H9 (cell line): ENCODE data around the gene TEX53. TPM values are rescaled to one million over a fixed set of nuclear protein-coding genes. Genes with fewer than 3 reads are reported as not detected.

ENCODE experiments used
- DNase-seq: peaks from one replicate; pipeline ENCODE4 v3.0.0-alpha.2; 2017
- H2AFZ ChIP-seq: one replicate; pipeline ENCODE4 v1.6.1; 2013; ENCODE audit warnings: mild to moderate bottlenecking, low read length, control low read depth, moderate library complexity
- H2AK5ac ChIP-seq: 2 replicates; pipeline ENCODE4 v1.6.1; 2013; ENCODE audit warnings: low read length, control low read depth, mixed read lengths; ENCODE audit not compliant: insufficient read length
- H2BK120ac ChIP-seq: one replicate; pipeline ENCODE4 v1.6.1; 2013; ENCODE audit warnings: low read depth, mild to moderate bottlenecking, low read length, control low read depth, inconsistent platforms; ENCODE audit not compliant: poor library complexity, severe bottlenecking
- H2BK12ac ChIP-seq: 2 replicates; pipeline ENCODE4 v1.6.1; 2013; ENCODE audit warnings: low read length, control low read depth, mixed read lengths, low read depth; ENCODE audit not compliant: insufficient read length
- H2BK15ac ChIP-seq: 2 replicates; pipeline ENCODE4 v1.6.1; 2013; ENCODE audit warnings: low read depth, low read length, control low read depth
- H2BK20ac ChIP-seq: one replicate; pipeline ENCODE4 v1.6.1; 2013; ENCODE audit warnings: low read depth, mild to moderate bottlenecking, low read length, control low read depth, inconsistent platforms; ENCODE audit not compliant: poor library complexity, severe bottlenecking
- H2BK5ac ChIP-seq: 2 replicates; pipeline ENCODE4 v1.6.1; 2013; ENCODE audit warnings: low read length, control low read depth, mixed read lengths; ENCODE audit not compliant: insufficient read length
- H3K14ac ChIP-seq: 2 replicates; pipeline ENCODE4 v1.6.1; 2013; ENCODE audit warnings: low read length, control low read depth; ENCODE audit not compliant: insufficient read depth
- H3K18ac ChIP-seq: 2 replicates; pipeline ENCODE4 v1.6.1; 2013; ENCODE audit warnings: low read depth, mild to moderate bottlenecking, mixed read lengths, low read length, control low read depth; ENCODE audit not compliant: insufficient read length
- H3K23ac ChIP-seq: 2 replicates; pipeline ENCODE4 v1.6.1; 2013; ENCODE audit warnings: low read length, control low read depth, mixed read lengths, low read depth; ENCODE audit not compliant: insufficient read length
- H3K23me2 ChIP-seq: 2 replicates; pipeline ENCODE4 v1.6.1; 2013; ENCODE audit warnings: low read depth, mild to moderate bottlenecking, mixed read lengths, low read length, control low read depth; ENCODE audit not compliant: insufficient read length, poor library complexity, severe bottlenecking
- H3K27ac ChIP-seq: 2 replicates; pipeline ENCODE4 v1.5.1; 2013; ENCODE audit warnings: low read length, control low read depth, mixed read lengths, low read depth; ENCODE audit not compliant: insufficient read length
- H3K27me3 ChIP-seq: 2 replicates; pipeline ENCODE4 v1.6.1; 2013; ENCODE audit warnings: low read length, control low read depth, inconsistent platforms; ENCODE audit not compliant: insufficient read depth
- H3K4ac ChIP-seq: 2 replicates; pipeline ENCODE4 v1.6.1; 2013; ENCODE audit warnings: low read depth, mild to moderate bottlenecking, control low read depth, inconsistent platforms, low read length, moderate library complexity
- H3K4me1 ChIP-seq: 2 replicates; pipeline ENCODE4 v1.6.1; 2013; ENCODE audit warnings: low read length, control low read depth, inconsistent platforms; ENCODE audit not compliant: insufficient read depth
- H3K4me2 ChIP-seq: 2 replicates; pipeline ENCODE4 v1.6.1; 2013; ENCODE audit warnings: low read length, control low read depth, mixed read lengths; ENCODE audit not compliant: insufficient read length, insufficient read depth
- H3K56ac ChIP-seq: 2 replicates; pipeline ENCODE4 v1.6.1; 2013; ENCODE audit warnings: low read depth, mild to moderate bottlenecking, mixed read lengths, low read length, control low read depth; ENCODE audit not compliant: insufficient read length
- H3K79me1 ChIP-seq: 2 replicates; pipeline ENCODE4 v1.6.1; 2013; ENCODE audit warnings: low read depth, mild to moderate bottlenecking, moderate library complexity, low read length, control low read depth, inconsistent platforms; ENCODE audit not compliant: insufficient read depth, poor library complexity, severe bottlenecking
- H3K79me2 ChIP-seq: 2 replicates; pipeline ENCODE4 v1.6.1; 2013; ENCODE audit warnings: low read length, control low read depth, inconsistent platforms; ENCODE audit not compliant: insufficient read depth
- H3K9ac ChIP-seq: 2 replicates; pipeline ENCODE4 v1.6.1; 2013; ENCODE audit warnings: low read length, control low read depth, mixed read lengths; ENCODE audit not compliant: insufficient read length; ENCODE audit errors: extremely low read depth
- H3K9me3 ChIP-seq: one replicate; pipeline ENCODE4 v1.6.1; 2013; ENCODE audit warnings: low read depth, low read length, inconsistent platforms; ENCODE audit not compliant: control insufficient read depth
- H3T11ph ChIP-seq: one replicate; pipeline ENCODE4 v1.6.1; 2013; ENCODE audit warnings: mild to moderate bottlenecking, low read length, control low read depth, inconsistent platforms
- H4K20me1 ChIP-seq: one replicate; pipeline ENCODE4 v1.6.1; 2013; ENCODE audit not compliant: control insufficient read depth, insufficient read length, insufficient read depth
- H4K5ac ChIP-seq: 2 replicates; pipeline ENCODE4 v1.6.1; 2013; ENCODE audit warnings: low read depth, mild to moderate bottlenecking, mixed read lengths, low read length, control low read depth; ENCODE audit not compliant: insufficient read length
- H4K8ac ChIP-seq: replicated peaks from 2 replicates; pipeline ENCODE4 v1.6.1; 2013; ENCODE audit warnings: low read length, control low read depth, mixed read lengths, low read depth; ENCODE audit not compliant: insufficient read length
- H4K91ac ChIP-seq: 2 replicates; pipeline ENCODE4 v1.6.1; 2013; ENCODE audit warnings: low read depth, mild to moderate bottlenecking, moderate library complexity, mixed read lengths, low read length, control low read depth; ENCODE audit not compliant: insufficient read length
- H3K27ac Mint-ChIP-seq, 3 experiments: 2 replicates in 2 of 3; 3 replicates in 1 of 3; pipeline ENCODE4 v1.8.0; 2020 to 2021; ENCODE audit warnings: mixed read lengths in 3 of 3, mild to moderate bottlenecking in 1 of 3, moderate library complexity in 1 of 3
- H3K27me3 Mint-ChIP-seq: 2 replicates; pipeline ENCODE4 v1.8.0; 2021; ENCODE audit warnings: low read depth, mild to moderate bottlenecking, moderate library complexity, mixed read lengths
- H3K36me3 Mint-ChIP-seq, 3 experiments: 2 replicates in 2 of 3; 3 replicates in 1 of 3; pipeline ENCODE4 v1.8.0; 2020 to 2021; ENCODE audit warnings: low read depth in 3 of 3, mixed read lengths in 3 of 3; ENCODE audit not compliant: insufficient read depth in 1 of 3
- H3K4me1 Mint-ChIP-seq, 2 experiments: 2 replicates each; pipeline ENCODE4 v1.8.0; 2020; ENCODE audit warnings: mixed read lengths in 2 of 2
- H3K4me3 Mint-ChIP-seq, 2 experiments: 2 replicates in 1 of 2; 3 replicates in 1 of 2; pipeline ENCODE4 v1.8.0; 2020 to 2021; ENCODE audit warnings: mild to moderate bottlenecking in 2 of 2, mixed read lengths in 2 of 2, moderate library complexity in 1 of 2
- H3K9me3 Mint-ChIP-seq, 2 experiments: 2 replicates in 1 of 2; 3 replicates in 1 of 2; pipeline ENCODE4 v1.8.0; 2020; ENCODE audit warnings: mild to moderate bottlenecking in 2 of 2, mixed read lengths in 2 of 2, moderate library complexity in 1 of 2
- WGBS: extraction: QIAGEN DNeasy Blood & Tissue Kit; methylation state at CpG from one replicate; pipeline ENCODE4 v1.1.7; 2013; ENCODE audit warnings: missing lambda C conversion rate, low lambda C conversion rate, mixed read lengths; ENCODE audit not compliant: insufficient read length; ENCODE audit errors: extremely low coverage; 5-methylcytosine and 5-hydroxymethylcytosine counted together
- total RNA-seq: library from RNA; stranded (reverse); gene quantifications from 2 replicates; pipeline ENCODE4 v1.2.1, GENCODE V29; 2021
- TF ChIP-seq, protein P1 (sequence below): fragments of 200-600 bp; sonication (generic); conservative IDR thresholded peaks from 3 replicates; pipeline ENCODE4 v1.8.0; 2021; ENCODE audit warnings: antibody characterized with exemption, mild to moderate bottlenecking

TEX53 gene
- total RNA-seq, 1 experiment from 2014 or later: not detected

DNA sequence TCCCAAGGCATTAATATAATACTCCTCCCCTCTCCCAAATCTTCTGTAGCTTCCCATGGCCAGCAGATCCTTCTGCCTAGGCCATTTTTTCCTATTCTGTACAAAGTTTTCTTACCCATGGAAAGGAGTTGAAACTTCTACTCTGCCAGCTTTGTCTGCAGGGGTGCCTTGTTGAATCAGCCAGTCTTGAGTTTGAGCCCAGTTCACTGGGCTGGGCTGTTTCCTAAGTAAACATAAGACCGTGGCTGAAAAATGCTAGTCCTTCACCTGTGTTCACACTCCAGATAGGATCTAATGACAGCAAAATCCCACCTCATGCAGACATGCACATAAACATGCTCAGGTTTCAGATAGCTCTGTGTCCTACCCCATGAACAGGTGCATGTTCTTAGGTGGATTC is 14.0 kb upstream of the TEX53 start:
- no peak overlapping the region for H3K27ac ChIP-seq

More for the DNA sequence above, 14.0 kb upstream of the TEX53 start:
- no peak overlapping the region for H3K14ac ChIP-seq
- H2BK12ac ChIP-seq: no peak overlapping the region
- H3K23me2 ChIP-seq: no peaks in the 10 kb centered on the region
- H3K4me1 ChIP-seq: no peaks in the 10 kb centered on the region
- Mint-ChIP-seq H3K9me3 (no peaks in the 10 kb centered on the region), H3K27ac (no peak overlapping the region), H3K27me3 (peaks cover 37% of the 10 kb centered on the region), H3K36me3 (no peaks in the 10 kb centered on the region), H3K4me3 (no peak overlapping the region), H3K4me1 (peaks cover 13 to 16% of the 10 kb centered on the region in 2 experiments)
- H3K56ac ChIP-seq: no peak overlapping the region
- H2BK120ac ChIP-seq: no peak overlapping the region
- H3K79me2 ChIP-seq: no peaks in the 10 kb centered on the region
- TF ChIP-seq, protein P1, sequence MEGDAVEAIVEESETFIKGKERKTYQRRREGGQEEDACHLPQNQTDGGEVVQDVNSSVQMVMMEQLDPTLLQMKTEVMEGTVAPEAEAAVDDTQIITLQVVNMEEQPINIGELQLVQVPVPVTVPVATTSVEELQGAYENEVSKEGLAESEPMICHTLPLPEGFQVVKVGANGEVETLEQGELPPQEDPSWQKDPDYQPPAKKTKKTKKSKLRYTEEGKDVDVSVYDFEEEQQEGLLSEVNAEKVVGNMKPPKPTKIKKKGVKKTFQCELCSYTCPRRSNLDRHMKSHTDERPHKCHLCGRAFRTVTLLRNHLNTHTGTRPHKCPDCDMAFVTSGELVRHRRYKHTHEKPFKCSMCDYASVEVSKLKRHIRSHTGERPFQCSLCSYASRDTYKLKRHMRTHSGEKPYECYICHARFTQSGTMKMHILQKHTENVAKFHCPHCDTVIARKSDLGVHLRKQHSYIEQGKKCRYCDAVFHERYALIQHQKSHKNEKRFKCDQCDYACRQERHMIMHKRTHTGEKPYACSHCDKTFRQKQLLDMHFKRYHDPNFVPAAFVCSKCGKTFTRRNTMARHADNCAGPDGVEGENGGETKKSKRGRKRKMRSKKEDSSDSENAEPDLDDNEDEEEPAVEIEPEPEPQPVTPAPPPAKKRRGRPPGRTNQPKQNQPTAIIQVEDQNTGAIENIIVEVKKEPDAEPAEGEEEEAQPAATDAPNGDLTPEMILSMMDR: no peak
- H3K9me3 ChIP-seq: no peaks in the 10 kb centered on the region
- no peak overlapping the region for H3K9ac ChIP-seq
- H4K8ac ChIP-seq: no peak overlapping the region
- no peak overlapping the region for H3K4ac ChIP-seq
- H3T11ph ChIP-seq: no peak overlapping the region
- no peak for DNase-seq
- no peaks in the 10 kb centered on the region for H3K27me3 ChIP-seq
- no peak overlapping the region for H4K91ac ChIP-seq
- H2BK20ac ChIP-seq: no peak overlapping the region
- H2AFZ ChIP-seq: no peak overlapping the region
- H3K79me1 ChIP-seq: no peaks in the 10 kb centered on the region
- H2AK5ac ChIP-seq: no peak overlapping the region
- H2BK15ac ChIP-seq: no peak overlapping the region
- no peak overlapping the region for H2BK5ac ChIP-seq
- no CpG with 5 or more reads among the region's 1 CpG for WGBS
- no peak overlapping the region for H3K18ac ChIP-seq
- H3K23ac ChIP-seq: no peak overlapping the region
- no peaks in the 10 kb centered on the region for H4K20me1 ChIP-seq
- H4K5ac ChIP-seq: no peak overlapping the region
- no peak overlapping the region for H3K4me2 ChIP-seq
